Measurements from ENCODE around the gene ADGRL3.

DNA sequence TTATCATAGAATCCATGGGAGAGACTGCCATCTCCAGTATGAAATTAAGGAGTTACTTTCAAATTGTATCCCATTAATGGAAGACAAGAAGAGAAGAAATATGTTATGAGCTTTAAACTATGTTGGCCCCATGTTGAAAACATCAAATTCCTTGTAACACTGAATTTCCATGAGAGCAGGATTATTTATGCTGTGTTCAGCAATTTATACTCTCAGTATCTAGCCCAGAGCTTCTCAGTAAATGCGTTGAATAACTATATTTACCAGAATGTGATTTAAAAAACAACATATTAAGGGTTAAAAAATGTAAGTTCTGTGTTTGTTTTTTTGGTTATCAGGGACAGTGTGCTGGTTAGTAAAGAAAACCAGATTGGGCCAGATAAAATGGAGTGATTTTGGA is 74.2 kb downstream of the ADGRL3 start:
- TF ChIP-seq, protein P1, sequence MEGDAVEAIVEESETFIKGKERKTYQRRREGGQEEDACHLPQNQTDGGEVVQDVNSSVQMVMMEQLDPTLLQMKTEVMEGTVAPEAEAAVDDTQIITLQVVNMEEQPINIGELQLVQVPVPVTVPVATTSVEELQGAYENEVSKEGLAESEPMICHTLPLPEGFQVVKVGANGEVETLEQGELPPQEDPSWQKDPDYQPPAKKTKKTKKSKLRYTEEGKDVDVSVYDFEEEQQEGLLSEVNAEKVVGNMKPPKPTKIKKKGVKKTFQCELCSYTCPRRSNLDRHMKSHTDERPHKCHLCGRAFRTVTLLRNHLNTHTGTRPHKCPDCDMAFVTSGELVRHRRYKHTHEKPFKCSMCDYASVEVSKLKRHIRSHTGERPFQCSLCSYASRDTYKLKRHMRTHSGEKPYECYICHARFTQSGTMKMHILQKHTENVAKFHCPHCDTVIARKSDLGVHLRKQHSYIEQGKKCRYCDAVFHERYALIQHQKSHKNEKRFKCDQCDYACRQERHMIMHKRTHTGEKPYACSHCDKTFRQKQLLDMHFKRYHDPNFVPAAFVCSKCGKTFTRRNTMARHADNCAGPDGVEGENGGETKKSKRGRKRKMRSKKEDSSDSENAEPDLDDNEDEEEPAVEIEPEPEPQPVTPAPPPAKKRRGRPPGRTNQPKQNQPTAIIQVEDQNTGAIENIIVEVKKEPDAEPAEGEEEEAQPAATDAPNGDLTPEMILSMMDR (IDR thresholded peaks at IDR 0.05): no peak
- no peak for TF ChIP-seq POLR2A (IDR thresholded peaks at IDR 0.05)

All from adrenal gland (tissue), 5 donors.